HEK293 (cell line): Measurements from ENCODE around the gene APCDD1.

Source experiments
- CTCF ChIA-PET: fragments of 350-600 bp; formaldehyde crosslinking; extraction: SDS; loops from one replicate; lab custom pipeline; 2021; ENCODE audit warnings: antibody characterized with exemption; lab: Yijun Ruan, JAX
- POLR2A ChIA-PET: fragments of 300-600 bp; formaldehyde crosslinking; extraction: SDS; loops from one replicate; lab custom pipeline; 2020; ENCODE audit warnings: antibody characterized with exemption, inconsistent platforms; lab: Yijun Ruan, JAX
- H3K27ac ChIP-seq: fragments of 200-500 bp; sonication (Bioruptor generic); 2 replicates; pipeline ENCODE4 v1.5.1; 2014; ENCODE audit warnings: low read depth, low read length, control low read depth, inconsistent platforms; ENCODE audit errors: extremely low read depth
- H3K36me3 ChIP-seq, 2 experiments: fragments of 200-500 bp in 1 of 2; sonication (Bioruptor generic) in 1 of 2; 1 replicate in 1 of 2; 2 replicates in 1 of 2; pipeline ENCODE4 v1.5.1; 2014 to 2017; ENCODE audit warnings: inconsistent platforms in 2 of 2, low read length in 2 of 2; ENCODE audit not compliant: control insufficient read depth in 2 of 2, insufficient read depth in 1 of 2
- H3K4me1 ChIP-seq: fragments of 200-500 bp; sonication (Bioruptor generic); 2 replicates; pipeline ENCODE4 v1.5.1; 2014; ENCODE audit warnings: mild to moderate bottlenecking, low read length, inconsistent platforms; ENCODE audit not compliant: control insufficient read depth, insufficient read depth
- H3K4me3 ChIP-seq: 2 replicates; pipeline ENCODE4 v1.5.1; 2011; ENCODE audit warnings: low read depth, mild to moderate bottlenecking, control low read depth, low read length, moderate library complexity
- H3K9me3 ChIP-seq: fragments of 200-500 bp; sonication (Bioruptor generic); 2 replicates; pipeline ENCODE4 v1.5.1; 2014; ENCODE audit warnings: low read depth, low read length, inconsistent platforms; ENCODE audit not compliant: control insufficient read depth, insufficient read depth
- ATF2 ChIP-seq: fragments of 450-650 bp; formaldehyde crosslinking; IDR thresholded peaks from 2 replicates; pipeline ENCODE4 v1.5.1; 2016; ENCODE audit warnings: missing biosample characterization, missing genetic modification characterization, low read depth
- EGR2 ChIP-seq: fragments of 450-650 bp; formaldehyde crosslinking; IDR thresholded peaks from 2 replicates; pipeline ENCODE4 v1.5.1; 2016; ENCODE audit warnings: low read depth, missing biosample characterization, missing genetic modification characterization
- KLF1 ChIP-seq: fragments of 450-650 bp; formaldehyde crosslinking; IDR thresholded peaks from 2 replicates; pipeline ENCODE4 v1.5.1; 2016; ENCODE audit warnings: missing biosample characterization, missing genetic modification characterization
- KLF17 ChIP-seq: fragments of 450-650 bp; formaldehyde crosslinking; IDR thresholded peaks from 2 replicates; pipeline ENCODE4 v1.5.1; 2016; ENCODE audit warnings: missing biosample characterization, missing genetic modification characterization
- KLF7 ChIP-seq: fragments of 450-650 bp; formaldehyde crosslinking; IDR thresholded peaks from 2 replicates; pipeline ENCODE4 v1.5.1; 2016; ENCODE audit warnings: missing biosample characterization, missing genetic modification characterization, borderline replicate concordance
- OSR2 ChIP-seq: fragments of 450-650 bp; formaldehyde crosslinking; IDR thresholded peaks from 2 replicates; pipeline ENCODE4 v1.5.1; 2016; ENCODE audit warnings: missing biosample characterization, missing genetic modification characterization
- ZBTB21 ChIP-seq: fragments of 450-650 bp; formaldehyde crosslinking; IDR thresholded peaks from 2 replicates; pipeline ENCODE4 v1.5.1; 2017; ENCODE audit warnings: missing biosample characterization, missing genetic modification characterization
- ZNF169 ChIP-seq: fragments of 450-650 bp; formaldehyde crosslinking; IDR thresholded peaks from 2 replicates; pipeline ENCODE4 v1.5.1; 2016; ENCODE audit warnings: missing biosample characterization, missing genetic modification characterization
- ZNF184 ChIP-seq: fragments of 450-650 bp; IDR thresholded peaks from 2 replicates; pipeline ENCODE4 v1.5.1; 2018; ENCODE audit warnings: missing biosample characterization, mild to moderate bottlenecking, missing genetic modification characterization
- ZNF341 ChIP-seq: fragments of 450-650 bp; formaldehyde crosslinking; IDR thresholded peaks from 2 replicates; pipeline ENCODE4; 2016; ENCODE audit warnings: low read depth, missing biosample characterization, missing genetic modification characterization
- ZNF558 ChIP-seq: fragments of 450-650 bp; formaldehyde crosslinking; IDR thresholded peaks from 2 replicates; pipeline ENCODE4 v1.5.1; 2016; ENCODE audit warnings: missing biosample characterization, missing genetic modification characterization
- ZNF560 ChIP-seq: fragments of 450-650 bp; formaldehyde crosslinking; IDR thresholded peaks from 2 replicates; pipeline ENCODE4 v1.5.1; 2017; ENCODE audit warnings: missing biosample characterization, missing genetic modification characterization, borderline replicate concordance
- ZNF571 ChIP-seq: fragments of 450-650 bp; formaldehyde crosslinking; IDR thresholded peaks from 2 replicates; pipeline ENCODE4 v1.5.0; 2017; ENCODE audit warnings: missing biosample characterization, missing genetic modification characterization
- ZNF580 ChIP-seq: fragments of 450-650 bp; formaldehyde crosslinking; IDR thresholded peaks from 2 replicates; pipeline ENCODE4 v1.5.1; 2016; ENCODE audit warnings: missing biosample characterization, missing genetic modification characterization
- ZNF596 ChIP-seq: fragments of 450-650 bp; IDR thresholded peaks from 2 replicates; pipeline ENCODE4 v1.5.0; 2018; ENCODE audit warnings: missing biosample characterization, mild to moderate bottlenecking, missing genetic modification characterization, moderate library complexity
- ZNF610 ChIP-seq: fragments of 450-650 bp; formaldehyde crosslinking; IDR thresholded peaks from 2 replicates; pipeline ENCODE4 v1.5.1; 2016; ENCODE audit warnings: missing biosample characterization, missing genetic modification characterization, borderline replicate concordance
- ZNF621 ChIP-seq: fragments of 450-650 bp; formaldehyde crosslinking; IDR thresholded peaks from 2 replicates; pipeline ENCODE4 v1.5.1; 2017; ENCODE audit warnings: missing biosample characterization, missing genetic modification characterization
- ZNF704 ChIP-seq: fragments of 450-650 bp; formaldehyde crosslinking; IDR thresholded peaks from 2 replicates; pipeline ENCODE4 v1.5.1; 2016; ENCODE audit warnings: missing biosample characterization, missing genetic modification characterization
- ZNF776 ChIP-seq: fragments of 450-650 bp; formaldehyde crosslinking; IDR thresholded peaks from 2 replicates; pipeline ENCODE4 v1.5.0; 2017; ENCODE audit warnings: missing biosample characterization, missing genetic modification characterization, borderline replicate concordance
- ZNF837 ChIP-seq: fragments of 450-650 bp; formaldehyde crosslinking; IDR thresholded peaks from 2 replicates; pipeline ENCODE4 v1.5.1; 2016; ENCODE audit warnings: missing biosample characterization, missing genetic modification characterization
- TF ChIP-seq, protein P1 (sequence below): fragments of 450-650 bp; formaldehyde crosslinking; IDR thresholded peaks from 2 replicates; pipeline ENCODE4 v1.5.1; 2016; ENCODE audit warnings: missing biosample characterization, missing genetic modification characterization

APCDD1 gene

DNA sequence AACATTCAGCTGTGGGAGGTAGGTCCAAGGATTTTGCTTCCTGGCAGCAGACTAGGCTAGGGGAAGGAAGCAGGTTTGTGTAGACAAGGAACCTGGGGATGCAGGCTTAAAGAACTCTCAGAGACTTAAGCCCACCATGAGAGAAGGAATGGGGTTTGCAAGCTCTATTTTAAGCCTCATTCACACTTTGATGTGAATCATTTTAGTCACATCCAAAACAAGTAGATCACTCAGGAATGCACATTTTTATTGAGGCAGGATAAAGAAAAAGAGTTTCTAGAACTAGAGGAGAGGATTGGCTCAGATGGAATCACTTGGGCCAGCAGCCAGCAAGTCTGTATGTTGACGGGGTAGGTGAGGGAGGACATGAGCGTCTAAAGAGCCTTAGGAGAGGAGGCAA is 68.1 kb downstream of the APCDD1 start:
- Histone ChIP-seq H3K9me3 (no peaks in the 10 kb centered on the region), H3K4me3 (no peak overlapping the region), H3K36me3 (no peaks in the 10 kb centered on the region), H3K27ac (no peak overlapping the region), H3K4me1 (peaks cover 2% of the 10 kb centered on the region)
- CTCF ChIA-PET: interaction anchor here (0.9 to 2.2 kb wide), 3 partner anchors 231 to 552 kb away, joined by 4 to 13 read pairs (median 5); no protein-coding TSS in a partner anchor
- POLR2A ChIA-PET: no interaction called here
- TF ChIP-seq ZNF341 (tag by site-specific recombination) (no peak), ZNF837 (tag by site-specific recombination) (no peak), ZNF704 (tag by site-specific recombination) (no peak), EGR2 (no peak)

- Histone ChIP-seq H3K36me3 (no peaks in the 10 kb centered on the region), H3K4me3 (no peak overlapping the region), H3K4me1 (peaks cover 6% of the 10 kb centered on the region), H3K9me3 (no peaks in the 10 kb centered on the region), H3K27ac (no peak overlapping the region)
- TF ChIP-seq OSR2 (tag by site-specific recombination): no peak
- TF ChIP-seq KLF7 (tag by site-specific recombination): no peak
- no peak for TF ChIP-seq ZNF580 (tag by site-specific recombination)
- TF ChIP-seq ZNF560 (tag by site-specific recombination): no peak
- TF ChIP-seq ZNF184 (tag by site-specific recombination): no peak
- TF ChIP-seq ZBTB21 (tag by site-specific recombination): no peak
- TF ChIP-seq ZNF776 (tag by site-specific recombination): no peak
- TF ChIP-seq EGR2: no peak
- no peak for TF ChIP-seq ZNF558 (tag by site-specific recombination)
- no peak for TF ChIP-seq ATF2
- TF ChIP-seq ZNF571 (tag by site-specific recombination): no peak
- TF ChIP-seq, protein P1, sequence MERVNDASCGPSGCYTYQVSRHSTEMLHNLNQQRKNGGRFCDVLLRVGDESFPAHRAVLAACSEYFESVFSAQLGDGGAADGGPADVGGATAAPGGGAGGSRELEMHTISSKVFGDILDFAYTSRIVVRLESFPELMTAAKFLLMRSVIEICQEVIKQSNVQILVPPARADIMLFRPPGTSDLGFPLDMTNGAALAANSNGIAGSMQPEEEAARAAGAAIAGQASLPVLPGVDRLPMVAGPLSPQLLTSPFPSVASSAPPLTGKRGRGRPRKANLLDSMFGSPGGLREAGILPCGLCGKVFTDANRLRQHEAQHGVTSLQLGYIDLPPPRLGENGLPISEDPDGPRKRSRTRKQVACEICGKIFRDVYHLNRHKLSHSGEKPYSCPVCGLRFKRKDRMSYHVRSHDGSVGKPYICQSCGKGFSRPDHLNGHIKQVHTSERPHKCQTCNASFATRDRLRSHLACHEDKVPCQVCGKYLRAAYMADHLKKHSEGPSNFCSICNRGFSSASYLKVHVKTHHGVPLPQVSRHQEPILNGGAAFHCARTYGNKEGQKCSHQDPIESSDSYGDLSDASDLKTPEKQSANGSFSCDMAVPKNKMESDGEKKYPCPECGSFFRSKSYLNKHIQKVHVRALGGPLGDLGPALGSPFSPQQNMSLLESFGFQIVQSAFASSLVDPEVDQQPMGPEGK: no peak
- TF ChIP-seq ZNF596 (tag by site-specific recombination): no peak
- no peak for TF ChIP-seq KLF1 (tag by site-specific recombination)
- no peak for TF ChIP-seq ZNF621 (tag by site-specific recombination)
- TF ChIP-seq ZNF169 (tag by site-specific recombination): no peak
- no peak for TF ChIP-seq KLF17 (tag by site-specific recombination)
- no peak for TF ChIP-seq ZNF610 (tag by site-specific recombination)
- CTCF ChIA-PET: interaction anchor here (2.2 kb wide), 1 partner anchor 552 kb away, joined by 13 read pairs; no protein-coding TSS in a partner anchor
- POLR2A ChIA-PET: no interaction called here
Measured at GRCh38 chr18:10523544-10523943, 69.1 kb downstream of the APCDD1 start.
